ENCODE results near the gene ZW10. TPM values are rescaled to one million over a fixed set of nuclear protein-coding genes. Genes with fewer than 3 reads are reported as not detected.

The ZW10 gene
- total RNA-seq, 1 donor: 23.7 TPM

GRCh38 chr11:113701491-113701890 is 72.0 kb downstream of the ZW10 start:
- DNase-seq (ENCODE audit: low read depth): no peak
- H3K4me3 ChIP-seq (ENCODE audit: low read depth, low read length): no peak overlapping the region
- no peak for TF ChIP-seq CTCF (IDR thresholded peaks at IDR 0.05; ENCODE audit: insufficient read depth, low read depth, low read length)

- no peak for DNase-seq (ENCODE audit: low read depth)
- H3K4me3 ChIP-seq (ENCODE audit: low read depth, low read length): no peak overlapping the region
- no peak for TF ChIP-seq CTCF (IDR thresholded peaks at IDR 0.05; ENCODE audit: insufficient read depth, low read depth, low read length)
Measured at GRCh38 chr11:113698515-113698914, 75.0 kb downstream of the ZW10 start.

GRCh38 chr11:113697756-113698407 is 75.6 kb downstream of the ZW10 start:
- TF ChIP-seq CTCF (IDR thresholded peaks at IDR 0.05; ENCODE audit: insufficient read depth, low read depth, low read length): no peak
- no peak for DNase-seq (ENCODE audit: low read depth)
- H3K4me3 ChIP-seq (ENCODE audit: low read depth, low read length): no peak overlapping the region

GRCh38 chr11:113697111-113697510 is 76.4 kb downstream of the ZW10 start:
- no peak for DNase-seq (ENCODE audit: low read depth)
- no peak for TF ChIP-seq CTCF (IDR thresholded peaks at IDR 0.05; ENCODE audit: insufficient read depth, low read depth, low read length)
- no peak overlapping the region for H3K4me3 ChIP-seq (ENCODE audit: low read depth, low read length)

- TF ChIP-seq CTCF (IDR thresholded peaks at IDR 0.05; ENCODE audit: insufficient read depth, low read depth, low read length): no peak
- no peak overlapping the region for H3K4me3 ChIP-seq (ENCODE audit: low read depth, low read length)
- DNase-seq (ENCODE audit: low read depth): no peak
Measured at GRCh38 chr11:113695207-113695606, 78.3 kb downstream of the ZW10 start.

GRCh38 chr11:113694390-113694789 is 79.1 kb downstream of the ZW10 start:
- no peak for DNase-seq (ENCODE audit: low read depth)
- H3K4me3 ChIP-seq (ENCODE audit: low read depth, low read length): no peak overlapping the region
- TF ChIP-seq CTCF (IDR thresholded peaks at IDR 0.05; ENCODE audit: insufficient read depth, low read depth, low read length): no peak

- H3K4me3 ChIP-seq (ENCODE audit: low read depth, low read length): no peak overlapping the region
- TF ChIP-seq CTCF (IDR thresholded peaks at IDR 0.05; ENCODE audit: insufficient read depth, low read depth, low read length): no peak
- DNase-seq (ENCODE audit: low read depth): no peak
Measured at GRCh38 chr11:113693030-113693429, 80.5 kb downstream of the ZW10 start.

Data from fibroblast of villous mesenchyme (primary cell).